Fibroblast of villous mesenchyme (primary cell): ENCODE measurements around the gene RAMACL. TPM values are rescaled to one million over a fixed set of nuclear protein-coding genes. Genes with fewer than 3 reads are reported as not detected.

Experiments used
- DNase-seq: peaks from one replicate; pipeline ENCODE4 v3.0.0-alpha.2; 2010; ENCODE audit warnings: low read depth
- H3K4me3 ChIP-seq: 2 replicates; pipeline ENCODE4 v1.5.1; 2011; ENCODE audit warnings: low read depth, mild to moderate bottlenecking, low read length
- total RNA-seq: library from RNA; depleted of rRNA; stranded (reverse); fragments of >200 nt; gene quantifications from 2 replicates; pipeline ENCODE4 v1.2.3, GENCODE V29; 2012
- TF ChIP-seq, protein P1 (sequence below): IDR thresholded peaks from 2 replicates; pipeline ENCODE4 v1.5.1; 2012; ENCODE audit warnings: low read depth, mild to moderate bottlenecking, low read length; ENCODE audit not compliant: insufficient read depth

RAMACL gene
- total RNA-seq, 1 donor = 0.43 TPM

DNA sequence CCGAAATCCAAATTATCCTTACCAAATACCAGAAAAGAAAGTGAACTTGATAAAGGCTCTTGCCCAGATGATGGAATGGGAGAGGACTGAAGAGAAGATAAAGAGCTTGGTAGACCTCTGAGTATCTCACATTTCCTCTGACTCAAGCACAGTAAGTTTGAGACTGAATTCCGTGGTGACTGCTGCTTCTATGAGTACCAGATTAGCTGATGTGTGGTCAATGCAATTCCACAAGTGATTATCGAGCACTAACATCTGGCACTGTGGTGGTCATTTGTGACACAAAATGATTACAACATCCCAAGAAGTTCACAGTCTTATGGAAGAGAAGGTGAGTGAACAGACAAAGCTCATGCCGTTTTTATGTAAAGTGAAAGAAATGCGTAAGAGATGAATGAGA lies 43.1 kb upstream of the RAMACL start:
- no peak overlapping the region for H3K4me3 ChIP-seq
- TF ChIP-seq, protein P1, sequence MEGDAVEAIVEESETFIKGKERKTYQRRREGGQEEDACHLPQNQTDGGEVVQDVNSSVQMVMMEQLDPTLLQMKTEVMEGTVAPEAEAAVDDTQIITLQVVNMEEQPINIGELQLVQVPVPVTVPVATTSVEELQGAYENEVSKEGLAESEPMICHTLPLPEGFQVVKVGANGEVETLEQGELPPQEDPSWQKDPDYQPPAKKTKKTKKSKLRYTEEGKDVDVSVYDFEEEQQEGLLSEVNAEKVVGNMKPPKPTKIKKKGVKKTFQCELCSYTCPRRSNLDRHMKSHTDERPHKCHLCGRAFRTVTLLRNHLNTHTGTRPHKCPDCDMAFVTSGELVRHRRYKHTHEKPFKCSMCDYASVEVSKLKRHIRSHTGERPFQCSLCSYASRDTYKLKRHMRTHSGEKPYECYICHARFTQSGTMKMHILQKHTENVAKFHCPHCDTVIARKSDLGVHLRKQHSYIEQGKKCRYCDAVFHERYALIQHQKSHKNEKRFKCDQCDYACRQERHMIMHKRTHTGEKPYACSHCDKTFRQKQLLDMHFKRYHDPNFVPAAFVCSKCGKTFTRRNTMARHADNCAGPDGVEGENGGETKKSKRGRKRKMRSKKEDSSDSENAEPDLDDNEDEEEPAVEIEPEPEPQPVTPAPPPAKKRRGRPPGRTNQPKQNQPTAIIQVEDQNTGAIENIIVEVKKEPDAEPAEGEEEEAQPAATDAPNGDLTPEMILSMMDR = no peak
- DNase-seq = peak; percentile 32

DNA sequence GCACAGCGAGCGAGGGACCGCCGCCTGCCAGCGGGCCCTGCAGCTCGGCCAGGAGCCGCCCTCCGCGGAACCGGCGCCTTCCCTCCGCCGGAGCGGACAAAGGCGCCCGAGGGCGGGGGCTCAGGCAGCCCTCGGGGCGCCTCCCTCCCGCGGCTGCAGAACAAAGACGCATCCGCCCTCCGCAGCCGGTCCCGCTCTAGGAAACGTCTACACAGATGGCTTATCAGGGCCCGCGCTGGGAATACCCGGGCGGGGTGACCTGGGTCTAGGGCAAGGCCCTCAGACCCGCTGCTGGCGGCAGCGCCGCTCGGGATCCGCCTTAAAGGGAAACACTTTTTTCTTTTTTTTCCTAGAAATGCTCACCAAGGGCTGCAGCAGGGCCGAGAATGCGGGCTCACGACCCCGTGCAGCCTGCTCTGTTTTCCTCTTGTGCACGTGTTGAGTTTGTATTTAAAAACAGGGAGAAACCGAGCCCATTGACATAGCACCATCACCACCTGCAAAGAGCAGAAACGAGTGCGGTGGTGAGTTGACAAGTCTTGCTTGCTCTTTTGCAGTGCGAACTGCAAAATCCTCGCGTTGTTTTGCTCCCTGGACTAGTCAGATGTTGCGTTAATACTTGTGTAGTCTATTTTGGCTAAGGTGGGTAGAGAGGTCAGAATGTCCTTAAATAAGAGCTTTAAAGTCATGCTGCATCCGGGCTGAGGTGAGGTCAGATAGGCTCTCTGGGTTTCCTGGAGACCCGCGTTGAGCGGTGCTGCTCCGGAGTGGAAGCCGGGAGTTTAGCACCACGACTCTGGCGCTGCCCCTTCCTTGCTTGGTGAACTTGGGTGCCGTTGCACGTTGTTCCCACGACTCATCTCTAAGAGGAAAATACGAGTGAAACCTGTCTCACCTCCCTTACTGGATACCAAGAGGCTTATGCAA lies 41.7 kb upstream of the RAMACL start:
- DNase-seq = peak; percentile 50
- TF ChIP-seq, protein P1 = no peak
- peak overlapping the region; percentile 71 for H3K4me3 ChIP-seq

DNA sequence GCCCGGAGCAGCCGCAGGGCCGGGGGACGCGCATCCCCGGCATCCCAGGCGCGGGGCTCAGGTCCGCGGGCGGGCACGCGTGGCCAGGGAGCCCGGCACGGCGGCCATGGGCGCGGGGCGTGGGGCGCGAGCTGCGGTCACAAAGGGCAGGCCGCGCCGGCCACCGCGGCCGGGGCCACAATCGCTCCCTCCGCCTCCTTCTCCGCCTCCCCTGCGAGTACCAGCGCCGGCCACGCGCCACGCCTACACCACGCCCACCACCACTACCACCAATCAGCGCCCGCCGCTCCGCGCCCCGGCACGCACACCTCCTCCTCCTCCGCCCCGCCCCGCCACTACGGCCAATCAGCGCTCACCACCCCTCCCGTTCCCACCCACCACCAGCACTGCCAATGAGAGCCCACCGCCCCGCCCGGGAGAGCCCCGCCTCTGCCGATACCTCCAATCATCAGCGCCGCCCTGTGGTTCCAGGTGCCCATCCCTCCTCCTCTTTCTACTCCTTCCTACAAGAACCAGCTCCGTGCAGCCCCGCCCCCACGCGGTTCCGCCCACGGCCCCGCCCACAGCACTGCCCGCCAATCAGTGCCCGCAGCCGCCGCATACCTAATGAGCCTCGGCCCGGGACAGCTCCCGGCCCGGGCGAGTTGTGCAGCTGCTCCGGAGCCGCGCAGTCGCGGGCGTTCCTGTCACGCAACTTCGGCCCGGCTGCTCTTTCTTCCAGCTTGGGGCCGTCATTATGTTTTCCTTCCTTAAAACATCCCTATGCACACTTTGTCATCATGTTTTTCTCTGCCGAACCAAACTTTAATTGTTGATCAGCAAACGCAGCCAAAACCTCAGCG lies 40.8 kb upstream of the RAMACL start, which contains the start of gene RPS6KA2:
TSS of gene RPS6KA2 (minus strand) at position 219 of the 842 bp plus-strand sequence. CDS start 232 bp downstream, outside the sequence.
- H3K4me3 ChIP-seq = peak within 1 kb of the TSS; percentile 89
- DNase-seq = peak; percentile 100
- TF ChIP-seq, protein P1 = no peak

DNA sequence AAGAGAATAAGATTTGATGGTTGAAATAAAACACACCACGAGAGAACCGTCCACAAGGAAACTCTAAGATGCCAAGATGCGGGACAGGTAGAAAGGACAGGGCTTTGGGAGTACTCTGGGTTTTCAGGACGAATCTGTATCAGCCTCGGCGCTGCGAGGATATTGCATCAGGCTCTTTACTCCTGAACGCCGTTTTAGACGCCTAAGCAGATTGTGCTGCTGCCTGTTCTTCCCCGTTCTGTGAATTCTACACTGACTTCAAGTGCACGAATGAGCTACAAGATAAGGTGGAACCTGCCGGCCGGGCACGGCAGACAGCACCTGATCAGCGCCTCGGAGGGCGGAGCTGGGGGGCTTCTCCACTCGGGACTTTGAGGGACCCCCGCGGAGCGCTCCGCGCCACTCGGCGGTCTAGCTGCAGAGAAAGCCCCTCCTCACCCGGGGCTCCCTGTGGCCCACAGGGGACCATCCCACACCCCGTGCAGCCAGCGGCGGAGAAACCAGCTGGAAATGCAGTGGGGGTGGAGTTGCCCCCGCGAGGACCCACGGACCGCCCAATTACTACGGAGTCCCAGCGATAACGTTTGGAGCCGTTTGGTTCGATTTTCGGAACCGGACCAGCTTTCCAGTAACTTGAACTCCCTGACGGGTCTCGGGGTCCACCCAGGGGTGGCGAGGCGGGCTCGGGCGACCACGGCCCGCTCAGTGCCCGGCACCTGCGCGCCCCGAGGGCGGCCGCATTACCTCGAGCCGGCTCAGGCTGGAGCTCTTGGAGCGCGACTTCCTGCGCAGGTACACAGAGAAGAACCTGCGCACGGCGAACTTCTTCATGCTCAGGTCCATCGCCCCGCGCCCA lies 39.9 kb upstream of the RAMACL start:
- peak; percentile 58 for DNase-seq
- TF ChIP-seq, protein P1 = no peak
- peak overlapping the region; percentile 89 for H3K4me3 ChIP-seq

DNA sequence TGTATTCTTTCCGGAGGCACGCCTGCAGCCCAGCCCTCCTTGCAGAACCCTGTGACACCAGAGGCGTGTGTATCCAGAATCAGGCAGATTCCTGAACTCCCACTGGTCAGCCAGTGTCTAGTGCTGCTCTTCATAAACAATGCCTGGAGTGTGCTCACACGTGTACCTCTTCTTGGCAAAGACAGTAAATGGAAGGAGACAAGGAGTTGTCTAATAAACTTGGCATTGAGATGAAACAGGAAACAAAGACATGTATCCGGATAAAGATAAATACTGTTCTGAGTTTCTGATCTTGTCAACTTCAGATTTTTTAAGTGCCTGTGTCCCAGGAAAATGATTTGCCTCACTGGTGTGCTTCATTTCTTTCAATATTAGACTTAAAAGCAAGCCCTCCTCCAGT lies 38.9 kb upstream of the RAMACL start:
- peak; percentile 69 for DNase-seq
- peak overlapping the region; percentile 89 for H3K4me3 ChIP-seq
- TF ChIP-seq, protein P1 = no peak

DNA sequence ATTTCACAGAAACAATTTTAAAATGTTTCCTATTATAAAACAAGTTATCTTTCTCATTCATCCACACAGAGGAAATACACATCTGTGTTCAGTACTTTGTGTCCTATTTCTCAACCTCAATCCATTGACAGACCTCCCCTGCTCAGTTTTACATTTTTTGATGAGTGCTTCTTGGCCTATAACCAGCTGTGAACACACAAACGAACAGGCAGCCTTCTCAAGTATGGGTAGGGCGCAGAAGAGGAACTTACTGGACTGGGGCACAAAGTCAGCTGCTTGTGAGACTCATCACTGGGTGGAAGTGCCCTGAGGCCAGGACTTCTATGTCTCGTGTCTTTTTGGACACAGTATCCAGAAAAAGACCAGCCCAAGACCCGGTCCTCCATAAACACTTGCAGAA lies 37.8 kb upstream of the RAMACL start:
- H3K4me3 ChIP-seq = no peak overlapping the region
- TF ChIP-seq, protein P1 = no peak

More for the DNA sequence above, 37.8 kb upstream of the RAMACL start:
- DNase-seq = peak; percentile 91
